ENCODE measurements around the gene BRD3OS.

BRD3OS gene

DNA sequence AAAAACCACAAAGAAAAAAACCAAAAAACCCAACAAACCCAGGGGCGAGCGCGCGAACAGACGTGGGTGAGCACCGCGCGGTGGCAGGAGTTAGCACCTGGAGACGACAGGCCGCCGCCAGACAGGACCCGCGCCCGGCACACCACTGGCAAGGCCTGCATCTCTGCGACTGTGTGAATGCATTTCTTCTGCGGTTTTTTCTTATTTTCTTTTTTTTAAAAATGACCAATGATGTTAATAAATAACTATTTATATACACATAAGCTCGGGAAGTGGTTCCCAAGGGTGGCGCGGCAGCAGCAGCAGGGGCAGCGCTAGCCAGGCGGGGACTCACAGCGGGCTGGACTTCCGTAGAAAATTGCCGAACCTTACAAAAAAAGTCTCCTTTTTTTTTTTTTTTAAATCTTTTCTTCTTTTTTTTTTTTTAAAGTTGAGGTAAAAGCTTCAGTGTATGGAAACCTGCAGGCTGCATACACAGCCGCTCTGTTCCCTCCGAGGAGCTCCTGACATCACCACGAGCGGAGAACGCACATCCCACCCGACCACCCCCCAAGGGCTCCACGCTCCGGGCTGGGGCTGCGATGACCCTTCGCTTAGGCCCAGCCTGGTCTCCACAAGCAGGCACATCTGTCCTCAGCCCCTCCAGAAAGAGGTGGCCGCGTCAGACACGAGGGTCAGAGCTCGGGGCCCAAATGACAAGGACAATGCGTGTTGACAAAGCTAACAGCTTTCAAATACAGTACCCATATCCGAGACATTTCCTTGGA, 7.4 kb downstream of the BRD3OS start:
- DNase-seq (ENCODE audit: low read depth in 2 of 3, low spot score in 2 of 3) = no peak

DNA sequence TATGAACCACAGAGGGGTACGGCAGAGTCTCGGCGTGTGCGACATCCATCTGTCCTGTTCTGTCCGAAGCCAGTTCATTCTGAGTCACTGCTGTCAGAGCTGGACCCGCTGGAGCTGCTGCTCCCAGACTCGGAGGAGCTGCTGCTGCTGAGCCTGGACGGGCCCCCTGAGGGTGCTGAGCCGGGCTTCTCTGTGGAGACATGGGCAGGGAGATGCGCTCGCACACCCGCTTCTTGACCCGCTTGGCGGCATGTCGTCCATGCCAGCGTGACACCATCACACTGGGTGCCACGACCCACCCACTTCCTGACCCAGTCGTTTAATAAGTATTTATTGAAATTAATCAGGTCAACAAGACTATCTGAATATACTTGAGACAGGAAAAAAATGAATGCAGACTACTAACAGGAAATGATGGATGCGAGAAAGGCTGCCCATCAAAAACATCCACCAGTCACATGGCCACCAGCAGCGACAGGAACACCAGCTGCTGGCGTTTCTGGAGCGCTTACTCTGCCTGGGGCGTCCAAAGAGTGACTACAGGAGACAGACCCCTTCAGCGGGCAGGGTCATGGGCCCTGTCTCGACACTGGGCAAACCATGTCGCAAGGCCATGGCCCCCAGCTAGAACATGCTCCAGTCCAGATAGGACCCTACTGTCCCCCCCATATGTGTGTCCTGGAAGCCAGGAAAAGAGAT, 8.4 kb downstream of the BRD3OS start:
- DNase-seq (ENCODE audit: low read depth in 2 of 3, low spot score in 2 of 3) = no peak

DNA sequence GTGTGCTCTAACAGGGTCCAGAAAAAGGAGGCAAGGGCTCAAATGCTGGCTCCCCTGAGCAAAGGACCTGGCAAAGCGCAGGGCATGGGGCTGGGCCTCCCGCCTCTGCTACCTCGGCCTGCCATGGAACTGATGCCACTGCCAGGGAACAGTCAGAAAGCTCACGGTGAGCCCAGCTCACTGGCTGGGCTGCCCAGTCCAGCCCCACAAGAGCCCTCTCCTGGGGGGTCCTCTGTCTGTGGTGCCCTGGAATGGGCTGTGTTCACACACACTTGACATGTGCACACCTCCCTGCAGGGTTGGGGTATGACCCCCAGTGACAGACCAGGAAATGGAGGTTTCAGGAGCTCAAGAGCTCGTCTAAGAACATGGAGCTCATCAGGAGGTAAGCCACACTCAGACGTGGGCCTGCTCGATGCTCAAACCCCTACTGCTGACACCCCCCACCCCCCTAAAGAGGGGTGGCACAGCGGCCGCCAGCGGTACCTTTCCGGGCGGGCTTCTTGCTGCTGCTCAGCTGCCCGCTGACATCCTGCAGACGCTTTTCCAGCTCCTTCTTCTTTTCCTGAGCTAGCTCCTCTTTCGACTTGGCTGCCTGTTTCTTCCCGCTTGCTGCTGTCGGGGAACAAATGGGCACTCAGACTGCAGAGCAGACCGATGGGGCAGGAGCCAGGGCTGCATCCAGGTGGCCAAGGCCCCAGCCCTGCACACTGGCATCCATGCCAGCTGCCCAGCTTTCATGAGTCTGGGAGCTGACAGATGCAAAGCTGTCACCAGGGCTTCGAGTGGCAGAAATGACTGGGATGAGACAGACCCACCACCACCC, 9.1 kb downstream of the BRD3OS start:
- DNase-seq (ENCODE audit: low read depth in 2 of 3, low spot score in 2 of 3) = no peak

- DNase-seq (ENCODE audit: low read depth in 2 of 3, low spot score in 2 of 3) = no peak
Measured at GRCh38 chr9:134035041-134036039, 10.1 kb downstream of the BRD3OS start.

- DNase-seq (ENCODE audit: low read depth in 2 of 3, low spot score in 2 of 3) = no peak
Measured at GRCh38 chr9:134036130-134036529, 10.8 kb downstream of the BRD3OS start.

- no peak for DNase-seq (ENCODE audit: low read depth in 2 of 3, low spot score in 2 of 3)
Measured at GRCh38 chr9:134037641-134038040, 12.4 kb downstream of the BRD3OS start.

- DNase-seq (ENCODE audit: low read depth in 2 of 3, low spot score in 2 of 3) = no peak
Measured at GRCh38 chr9:134039386-134040175, 14.3 kb downstream of the BRD3OS start.

- no peak for DNase-seq (ENCODE audit: low read depth in 2 of 3, low spot score in 2 of 3)
Measured at GRCh38 chr9:134040176-134040565, 14.9 kb downstream of the BRD3OS start.

GRCh38 chr9:134040781-134041648, 15.7 kb downstream of the BRD3OS start:
- no peak for DNase-seq (ENCODE audit: low read depth in 2 of 3, low spot score in 2 of 3)

- no peak for DNase-seq (ENCODE audit: low read depth in 2 of 3, low spot score in 2 of 3)
Measured at GRCh38 chr9:134041649-134041962, 16.3 kb downstream of the BRD3OS start.

DNA sequence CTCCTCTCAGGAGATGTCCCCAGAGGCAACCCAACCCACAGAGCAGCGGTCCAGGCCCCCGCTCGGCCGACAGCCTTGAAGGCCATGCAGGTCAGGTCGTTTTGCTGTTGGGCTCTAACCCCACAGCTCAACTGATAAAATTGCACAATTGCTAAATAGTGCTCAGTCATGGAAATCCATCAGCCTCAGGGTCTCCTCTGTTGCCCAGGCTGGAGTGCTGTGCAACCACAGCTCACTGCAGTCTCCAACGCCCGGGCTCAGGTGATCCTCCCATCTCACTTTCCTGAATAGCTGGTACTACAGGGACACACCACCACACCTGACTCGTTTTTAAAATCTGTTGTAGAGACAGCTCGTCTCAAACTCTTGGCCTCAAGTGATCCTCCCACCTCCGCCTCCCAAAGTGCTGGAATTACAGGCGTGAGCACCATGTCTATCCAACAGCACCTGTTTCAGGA, 18.3 kb downstream of the BRD3OS start:
- DNase-seq (ENCODE audit: low read depth in 2 of 3, low spot score in 2 of 3) = no peak

DNA sequence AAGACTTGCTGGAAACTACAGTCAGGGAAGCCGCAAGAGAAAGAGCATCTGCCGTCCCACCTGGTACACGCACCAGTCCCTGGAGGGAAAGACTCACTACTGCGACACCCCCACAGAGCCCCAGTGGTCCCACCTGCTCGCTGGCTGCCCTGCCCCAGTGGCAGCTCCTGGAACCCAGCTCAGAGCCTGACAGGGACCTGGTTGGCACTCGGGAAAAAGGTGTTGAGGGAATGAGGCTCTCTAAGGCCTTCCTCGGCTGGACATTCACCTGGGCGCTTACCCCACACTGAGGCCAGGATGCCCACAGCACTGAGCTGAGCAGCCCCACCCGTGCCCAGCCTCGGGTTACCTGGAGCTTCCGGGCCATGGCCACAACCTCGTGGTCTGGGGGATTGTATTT, 19.7 kb downstream of the BRD3OS start:
- DNase-seq (ENCODE audit: low read depth in 2 of 3, low spot score in 2 of 3) = no peak

- no peak for DNase-seq (ENCODE audit: low read depth in 2 of 3, low spot score in 2 of 3)
Measured at GRCh38 chr9:134045841-134046544, 20.7 kb downstream of the BRD3OS start.

GRCh38 chr9:134046894-134047681, 21.8 kb downstream of the BRD3OS start:
- no peak for DNase-seq (ENCODE audit: low read depth in 2 of 3, low spot score in 2 of 3)

DNA sequence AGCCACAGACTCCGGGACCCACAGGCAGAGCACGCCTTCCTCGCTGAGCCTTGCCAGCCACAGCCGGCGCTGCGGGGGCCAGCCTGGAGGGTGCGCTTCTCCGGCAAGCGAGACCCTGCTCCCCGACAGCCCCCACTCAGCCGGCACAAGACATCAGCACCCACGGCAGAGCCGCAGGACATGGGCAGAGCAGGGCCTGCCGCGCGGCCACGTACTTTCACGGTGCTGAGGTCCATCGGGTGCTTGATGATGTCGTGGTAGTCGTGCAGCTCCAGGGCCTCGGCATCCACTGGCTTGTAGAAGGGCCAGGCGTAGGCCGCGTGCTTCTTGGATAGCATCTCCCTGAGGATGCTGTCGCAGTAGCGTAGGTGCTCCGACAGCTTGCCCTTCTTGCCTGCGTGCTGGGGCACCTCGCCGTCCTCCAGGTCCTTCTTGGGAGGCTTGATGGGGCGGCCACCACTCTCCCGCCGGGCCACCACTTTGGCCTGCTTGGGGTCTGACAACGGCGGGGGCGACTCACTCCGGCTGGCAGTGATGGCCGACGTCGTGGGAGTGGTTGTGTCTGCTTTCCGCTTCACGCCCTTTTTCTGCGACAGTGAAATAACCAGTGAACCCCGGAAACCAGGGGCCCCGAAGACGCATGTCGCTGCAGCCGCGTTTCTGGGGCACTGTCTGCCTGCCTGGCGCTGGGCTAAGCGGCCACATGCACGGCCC, 22.7 kb downstream of the BRD3OS start:
- no peak for DNase-seq (ENCODE audit: low read depth in 2 of 3, low spot score in 2 of 3)

DNA sequence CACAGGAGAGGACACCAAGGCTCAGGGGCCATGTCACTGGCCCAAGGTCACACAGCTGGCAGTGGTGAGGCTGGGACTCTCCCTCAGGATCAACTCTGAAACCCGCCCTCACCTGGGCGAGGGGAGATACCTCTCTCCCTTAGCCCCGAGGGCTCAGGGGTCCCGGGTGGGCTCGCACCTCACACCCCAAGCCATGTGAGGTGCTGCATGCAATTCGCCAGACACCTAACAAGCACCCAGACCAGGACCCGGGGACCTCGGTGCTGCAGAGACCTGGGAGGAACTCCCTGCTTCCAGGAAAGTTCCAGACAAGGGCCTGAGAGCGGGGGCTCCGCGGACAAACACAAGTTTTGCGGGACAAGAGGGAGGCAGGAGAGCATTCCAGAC, 23.3 kb downstream of the BRD3OS start:
- no peak for DNase-seq (ENCODE audit: low read depth in 2 of 3, low spot score in 2 of 3)

GRCh38 chr9:134049236-134049635, 24.0 kb downstream of the BRD3OS start:
- no peak for DNase-seq (ENCODE audit: low read depth in 2 of 3, low spot score in 2 of 3)
